HG02885 (cell line): ENCODE data around the gene TAOK3.
"Not testable (repeated sequence)": the region's sequence is repeated elsewhere in the genome, so short reads cannot be mapped to it uniquely, and the experiment has no call there.

ENCODE experiments used
- ATAC-seq: cut with Tn5 transposase; IDR thresholded peaks from one replicate; pipeline ENCODE4 v1.9.1; 2021; ENCODE audit warnings: mild to moderate bottlenecking; ENCODE audit not compliant: unreplicated experiment, poor library complexity

TAOK3 gene

DNA sequence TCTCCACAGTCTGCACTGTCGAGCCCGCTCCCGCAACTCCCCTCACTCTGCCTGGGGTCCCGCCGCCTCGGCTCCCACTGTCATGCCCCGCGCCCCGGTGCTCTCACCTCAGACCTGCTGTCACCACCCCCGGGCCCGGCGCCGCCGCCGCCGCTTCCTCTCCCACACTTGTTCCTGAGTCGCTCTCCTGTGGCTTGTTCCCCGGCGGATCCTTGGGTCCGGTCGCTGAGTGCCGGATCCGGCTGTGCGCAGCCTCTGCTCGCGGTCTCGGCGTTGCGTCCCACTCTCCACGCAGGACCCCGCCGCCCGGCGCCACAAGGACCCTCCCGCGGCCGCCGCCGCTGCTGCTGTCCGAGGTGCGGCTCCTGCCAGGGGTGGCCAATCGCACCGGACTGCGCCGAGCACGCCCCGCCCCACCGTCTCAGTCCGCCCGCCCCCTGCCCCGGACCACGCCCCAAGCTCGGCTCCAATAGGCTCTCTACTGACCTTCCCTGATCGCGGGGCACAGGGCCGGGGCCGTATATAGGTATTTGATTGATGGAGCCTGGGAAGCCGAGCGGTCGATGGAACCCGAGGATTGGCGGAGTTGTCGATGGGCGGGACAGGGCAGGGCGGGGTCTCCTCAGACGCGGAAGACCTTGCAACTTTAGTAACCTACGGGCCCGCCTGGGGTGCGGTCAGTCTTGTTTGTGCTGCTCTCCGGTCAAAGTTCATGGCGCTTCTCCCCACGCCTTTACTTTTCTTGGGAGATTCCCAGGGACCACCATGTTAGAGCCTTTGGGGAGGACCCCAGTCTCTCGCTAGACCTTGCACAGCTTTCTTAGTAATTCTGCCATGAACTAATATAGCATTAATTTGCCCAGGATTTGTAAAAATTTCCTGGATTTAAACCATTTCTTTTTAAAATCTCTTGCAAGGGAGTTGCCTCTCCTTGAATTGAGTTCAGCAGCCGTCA, at the start of gene TAOK3:
TAOK3 (minus strand) TSS at position 367 of the 955 bp plus-strand sequence. CDS start 117,340 bp downstream, outside the sequence.
- ATAC-seq: peak; percentile 85

DNA sequence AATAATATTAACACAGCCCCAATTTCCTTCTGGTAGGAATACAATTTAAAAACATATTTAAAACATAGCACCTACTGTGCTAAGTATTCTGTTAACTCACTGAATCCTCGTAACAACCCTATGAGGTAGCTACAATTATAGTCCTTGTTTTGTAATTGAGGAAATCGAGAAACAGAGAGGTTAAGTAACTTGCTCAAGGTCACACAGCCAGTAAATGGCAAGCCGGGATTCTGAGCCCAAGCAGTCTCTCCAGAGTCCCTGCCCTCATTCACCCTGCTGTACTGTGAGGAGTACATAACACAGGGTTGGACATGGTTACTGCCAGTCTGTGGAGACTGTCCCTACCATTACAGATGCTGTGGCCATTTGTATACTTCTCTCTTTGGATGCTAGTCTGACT, 48.0 kb upstream of the TAOK3 start:
- no peak for ATAC-seq

DNA sequence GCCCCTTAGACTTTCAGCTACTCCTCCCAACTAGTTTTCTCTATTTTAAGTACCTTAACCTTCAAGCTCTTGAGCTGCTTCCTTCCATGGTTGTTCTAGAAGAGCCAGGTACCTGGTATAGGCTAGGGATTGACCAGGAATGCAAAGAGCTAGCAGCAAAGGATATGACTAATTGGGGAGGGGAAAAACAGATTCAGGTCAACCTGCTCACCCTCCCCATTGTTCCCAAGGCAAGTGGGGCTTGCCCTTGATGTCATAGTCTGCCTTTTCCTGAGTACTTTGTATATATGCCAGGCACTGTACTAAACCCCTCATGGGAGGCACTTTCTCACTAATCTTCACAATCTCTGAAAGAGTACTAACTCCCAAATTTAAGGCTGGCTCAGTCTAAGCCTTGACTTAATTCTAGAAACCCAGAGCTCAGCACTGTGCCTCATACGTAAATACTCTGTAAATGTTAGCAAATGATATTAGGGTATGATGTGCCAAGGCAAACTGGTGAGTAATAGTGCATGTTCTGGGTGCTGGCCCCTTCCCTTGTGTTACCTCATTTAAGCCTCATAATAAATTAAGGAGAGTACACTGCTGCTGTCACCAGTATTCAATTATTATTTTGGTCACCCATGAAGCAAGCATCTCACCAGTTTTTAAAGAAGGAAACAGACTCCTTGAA, 45.8 kb upstream of the TAOK3 start:
- no peak for ATAC-seq

DNA sequence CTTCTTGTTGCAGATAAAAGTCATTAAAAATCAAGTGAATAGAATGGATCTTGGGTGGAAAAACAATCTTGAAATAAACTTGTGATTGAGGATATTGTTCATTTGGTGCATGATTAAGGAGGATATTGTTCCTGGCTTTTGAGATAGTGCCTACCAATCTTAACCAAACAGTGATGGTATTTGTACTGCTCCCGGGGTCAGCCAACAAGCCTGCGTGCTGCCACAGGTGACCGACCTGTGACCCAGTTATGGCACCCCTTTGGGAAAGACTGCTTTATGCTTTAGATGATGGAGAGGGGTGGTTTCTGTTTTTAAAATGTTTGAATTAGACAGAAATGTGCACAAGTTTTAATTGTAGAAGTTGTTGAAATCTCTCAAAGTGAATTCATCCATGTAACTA, 45.2 kb upstream of the TAOK3 start:
- no peak for ATAC-seq

DNA sequence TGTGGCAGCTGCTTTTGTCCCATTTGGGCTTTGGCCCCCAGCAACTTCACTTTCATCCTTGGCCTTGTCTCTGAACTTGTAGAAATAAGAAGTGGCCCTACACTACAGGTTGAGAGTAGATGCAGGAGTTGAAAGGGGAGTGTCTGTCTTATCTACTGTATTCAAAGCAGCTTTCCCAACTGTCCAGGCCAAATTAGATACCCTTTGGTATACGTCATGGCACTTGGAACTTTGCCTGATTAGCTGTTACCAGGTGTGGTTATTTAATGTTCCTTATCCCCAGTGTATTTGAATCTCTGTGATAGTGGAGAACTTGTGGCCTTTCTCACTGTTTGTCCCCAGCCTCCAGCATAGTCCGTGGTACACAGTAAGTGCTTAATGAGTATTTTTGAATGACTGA, 37.1 kb upstream of the TAOK3 start:
- ATAC-seq: no peak

DNA sequence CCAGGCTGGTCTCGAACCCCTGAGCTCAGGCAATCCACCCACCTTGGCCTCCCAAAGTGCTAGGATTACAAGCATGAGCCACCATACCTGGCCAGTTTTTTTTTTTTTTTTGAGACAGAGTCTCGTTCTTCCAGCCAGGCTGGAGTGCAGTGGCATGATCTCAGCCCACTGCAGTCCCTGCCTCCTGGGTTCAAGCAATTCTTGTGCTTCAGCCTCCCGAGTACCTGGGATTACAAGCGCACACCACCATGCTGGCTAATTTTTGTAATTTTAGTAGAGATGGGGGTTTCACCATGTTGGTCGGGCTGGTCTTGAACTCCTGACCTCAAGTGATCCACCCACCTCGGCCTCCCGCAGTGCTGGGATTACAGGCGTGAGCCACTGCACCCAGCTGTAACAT, 35.5 kb upstream of the TAOK3 start:
- ATAC-seq: not testable (repeated sequence)

DNA sequence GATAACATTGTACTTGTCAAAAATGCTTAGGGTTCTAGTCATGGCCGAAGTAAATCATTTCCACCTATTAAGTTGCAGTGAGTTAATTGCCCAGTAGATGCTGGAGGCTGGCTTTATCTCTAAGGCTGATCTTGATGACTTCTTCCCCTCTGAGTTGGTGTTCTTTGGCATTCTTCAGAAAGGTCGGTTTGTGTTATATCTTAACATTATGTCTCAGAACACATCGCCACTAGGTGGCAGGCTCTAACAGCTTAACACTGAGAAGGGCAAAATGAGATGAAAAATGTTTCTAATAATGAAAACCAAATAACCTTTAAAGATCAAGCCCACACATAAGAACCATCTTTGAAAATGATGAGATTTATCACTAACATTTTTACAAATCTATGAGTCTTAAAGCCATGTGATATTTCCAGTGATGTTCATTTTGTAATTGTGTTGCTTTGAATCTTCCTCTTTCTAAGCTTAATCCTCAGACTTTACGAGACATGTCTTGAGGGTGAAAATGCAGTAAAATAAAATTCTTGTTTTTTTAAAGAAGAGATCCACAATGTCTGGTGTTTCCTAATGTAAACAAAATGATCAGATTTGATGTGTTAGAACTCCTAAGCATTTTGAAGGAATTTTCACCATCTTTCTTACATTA, 32.3 kb upstream of the TAOK3 start:
- no peak for ATAC-seq

DNA sequence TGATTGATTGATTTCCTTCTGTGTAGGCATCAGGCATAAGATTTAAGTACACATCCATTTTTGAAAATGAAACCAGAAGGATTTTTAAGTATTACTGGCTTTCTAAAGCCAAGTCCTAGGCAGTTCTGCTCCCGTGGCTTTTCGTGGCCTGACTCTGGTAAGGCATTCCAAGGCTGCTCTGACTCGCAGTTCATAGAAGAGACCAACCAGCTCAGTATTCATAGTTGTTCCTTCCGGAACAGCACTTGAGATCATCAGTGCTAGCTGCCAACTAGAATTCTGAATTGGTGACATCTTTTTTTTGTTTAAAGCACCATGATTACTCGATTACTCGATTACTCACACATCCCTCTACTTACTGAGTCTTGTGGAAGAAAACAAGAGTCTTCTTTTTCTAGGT, 29.5 kb upstream of the TAOK3 start:
- no peak for ATAC-seq

DNA sequence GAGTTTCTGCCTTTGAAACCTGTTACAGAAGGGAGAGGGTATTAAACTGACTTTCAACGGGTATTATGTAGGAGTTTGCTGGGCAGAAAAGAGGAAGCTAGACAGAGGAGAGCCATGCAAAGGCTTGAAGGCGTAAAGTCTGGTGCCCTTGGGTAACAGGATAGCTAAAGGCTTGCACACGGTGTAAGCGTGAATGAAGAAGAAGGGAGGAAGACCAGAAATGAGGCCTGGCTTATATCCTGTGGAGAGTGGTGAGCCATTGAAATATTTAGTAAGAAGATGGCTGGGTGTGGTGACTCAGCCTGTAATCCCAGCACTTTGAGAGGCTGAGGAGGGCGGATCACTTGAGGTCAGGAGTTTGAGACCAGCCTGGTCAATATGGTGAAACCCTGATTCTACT, 26.2 kb upstream of the TAOK3 start:
- no peak for ATAC-seq

DNA sequence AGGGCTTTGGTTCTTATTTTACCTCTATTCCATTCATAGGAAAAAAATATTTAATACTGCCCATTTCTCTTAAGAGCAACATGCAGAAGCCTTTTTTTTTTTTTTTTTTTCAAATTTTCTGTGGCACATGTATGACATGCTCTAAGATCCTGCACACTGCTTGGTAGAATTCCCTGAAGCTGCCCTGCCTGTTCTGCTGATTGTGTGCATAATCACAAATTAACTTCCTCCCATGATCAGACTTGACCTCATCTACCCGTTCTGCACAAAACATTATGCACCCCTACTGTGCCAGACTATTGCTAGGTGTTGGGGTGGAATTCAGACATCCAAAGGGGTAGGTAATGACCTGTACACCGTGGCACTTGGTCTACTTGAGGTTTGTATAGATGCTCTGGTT, 25.8 kb upstream of the TAOK3 start:
- no peak for ATAC-seq

DNA sequence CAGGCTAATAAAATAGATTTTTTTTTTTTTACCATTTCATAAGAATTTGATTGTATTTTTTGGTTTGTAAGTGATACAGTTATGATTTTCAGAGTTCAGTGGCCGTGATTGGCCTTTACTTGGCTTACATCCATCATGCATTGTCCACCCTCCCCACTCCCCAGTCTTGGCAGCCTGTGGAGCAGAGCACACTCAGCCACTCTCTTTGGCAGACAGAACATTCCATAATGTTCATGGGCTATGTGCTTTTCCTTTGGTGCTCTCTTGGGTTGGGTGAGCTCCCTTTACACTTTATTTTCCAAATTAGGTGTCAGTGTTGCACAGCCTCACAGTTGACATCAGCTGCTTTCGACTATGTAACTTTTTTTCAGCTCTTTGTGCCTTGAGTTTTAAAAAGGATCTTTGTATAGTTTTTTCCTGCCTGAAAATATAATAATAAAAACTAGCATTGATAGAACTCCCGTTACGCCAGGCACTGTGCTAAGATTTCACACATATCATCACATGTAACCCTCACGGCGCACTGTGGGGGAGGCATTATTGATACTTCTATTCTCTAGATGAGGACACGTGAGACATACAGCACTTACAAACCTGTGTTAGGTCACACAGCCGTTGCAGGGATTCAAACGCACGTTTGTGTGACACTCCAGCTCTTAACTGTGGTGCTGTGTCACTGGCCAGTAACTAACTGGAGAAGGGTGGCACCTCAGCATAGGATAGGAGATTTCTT, 25.2 kb upstream of the TAOK3 start:
- ATAC-seq: no peak

DNA sequence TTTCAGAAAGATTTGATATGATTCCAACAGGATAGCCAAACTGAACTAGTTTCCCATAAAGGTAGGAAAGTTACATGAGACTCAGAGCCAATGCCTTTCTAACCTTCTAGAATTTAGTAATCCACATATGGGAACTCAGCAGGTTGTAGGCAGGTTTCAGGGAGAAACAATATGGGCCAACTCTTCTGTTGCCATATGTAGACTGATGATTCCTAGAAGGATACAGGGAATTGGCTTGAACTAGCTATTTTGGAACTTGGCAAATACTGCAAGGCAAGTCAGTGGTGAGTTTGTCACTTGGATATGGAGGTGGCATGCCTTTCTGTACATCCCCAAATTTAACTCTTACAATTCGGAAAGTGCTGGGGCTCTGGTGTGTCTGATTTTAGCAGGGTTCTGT, 19.1 kb upstream of the TAOK3 start:
- ATAC-seq: no peak

DNA sequence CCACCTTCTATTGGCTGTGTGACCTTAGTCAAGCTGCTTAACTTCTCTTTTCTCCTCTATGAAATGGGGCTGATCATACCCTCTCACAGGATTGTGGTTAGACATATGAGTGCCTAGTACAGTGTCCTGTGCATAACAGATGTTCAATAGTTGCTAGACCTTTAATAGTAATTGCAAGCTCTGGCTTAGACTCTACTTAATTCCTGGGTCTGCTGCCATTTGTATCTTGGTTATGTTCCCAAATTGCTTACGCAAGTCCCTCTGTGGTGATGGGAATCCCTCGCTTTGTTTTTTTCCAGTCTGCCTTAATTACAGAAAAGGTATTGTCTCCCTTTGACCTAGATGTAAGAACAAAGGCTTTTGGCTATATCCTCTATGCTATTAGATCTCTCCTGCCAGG, 18.7 kb upstream of the TAOK3 start:
- ATAC-seq: no peak

DNA sequence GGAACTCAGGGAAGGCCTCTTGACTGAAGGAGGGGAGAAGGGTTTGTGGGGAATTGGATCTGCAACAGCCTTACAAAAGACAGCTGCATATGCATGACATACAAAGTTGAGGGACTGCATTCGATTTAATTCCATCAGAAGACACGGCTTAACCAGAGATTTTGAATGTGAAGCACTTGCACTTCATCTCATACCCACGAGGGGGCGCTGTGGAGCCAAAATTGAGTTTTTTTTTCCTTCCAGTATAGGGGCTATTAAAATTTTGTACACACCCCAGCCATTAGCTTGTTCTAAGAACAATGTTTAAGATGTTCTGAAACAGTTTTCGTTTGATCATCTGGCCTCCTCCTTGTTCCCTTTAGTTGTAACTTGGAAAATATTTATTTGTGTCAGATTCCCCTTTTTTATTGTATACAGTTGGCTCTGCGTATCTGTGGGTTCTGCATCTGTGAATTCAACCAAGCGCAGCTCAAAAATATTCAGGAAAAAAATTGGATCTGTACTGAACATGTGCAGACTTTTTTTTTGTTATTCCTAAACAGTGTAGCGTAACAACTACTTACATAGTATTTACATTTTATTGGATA, 5.3 kb upstream of the TAOK3 start:
- ATAC-seq: no peak

DNA sequence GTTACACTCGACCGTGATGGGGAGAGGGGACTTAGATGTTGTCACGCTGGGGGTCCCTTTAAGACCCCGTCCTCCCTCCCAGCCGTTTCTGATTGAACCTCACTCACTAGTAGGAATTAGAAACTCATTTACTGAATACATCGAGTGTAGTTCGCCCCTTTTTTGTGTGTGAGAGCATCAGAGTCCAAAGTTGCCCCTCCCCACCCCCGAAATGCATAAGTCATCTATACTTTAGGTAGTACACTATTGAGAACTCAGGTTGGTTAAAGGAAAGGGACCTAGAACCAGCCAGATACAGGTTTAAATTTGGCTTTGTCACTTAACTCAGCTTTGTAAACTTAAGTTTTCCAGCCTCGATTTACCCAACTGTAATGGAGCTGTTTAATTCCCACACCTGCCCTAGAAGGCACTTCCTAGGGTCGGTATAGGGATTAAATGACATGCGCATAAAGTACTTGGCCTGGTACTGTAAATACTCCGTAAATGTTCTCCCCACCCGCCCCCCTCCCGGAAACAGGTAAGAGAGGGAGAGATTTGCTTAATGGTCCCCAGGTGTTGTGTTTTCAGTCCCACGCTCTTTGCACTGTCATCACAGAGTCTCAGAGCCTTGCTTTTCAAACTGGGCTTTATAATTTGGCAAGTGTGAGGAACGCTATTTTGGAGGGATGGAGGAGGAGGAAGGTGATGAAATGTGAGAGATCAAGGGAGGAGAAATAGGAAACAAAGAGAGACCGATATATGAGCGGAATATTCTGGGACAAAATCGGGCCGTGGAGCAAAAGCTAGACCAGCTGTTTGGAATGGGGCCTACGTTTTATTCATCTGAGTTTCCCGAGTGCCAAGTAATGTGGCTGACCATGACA, 4.5 kb upstream of the TAOK3 start:
- no peak for ATAC-seq

DNA sequence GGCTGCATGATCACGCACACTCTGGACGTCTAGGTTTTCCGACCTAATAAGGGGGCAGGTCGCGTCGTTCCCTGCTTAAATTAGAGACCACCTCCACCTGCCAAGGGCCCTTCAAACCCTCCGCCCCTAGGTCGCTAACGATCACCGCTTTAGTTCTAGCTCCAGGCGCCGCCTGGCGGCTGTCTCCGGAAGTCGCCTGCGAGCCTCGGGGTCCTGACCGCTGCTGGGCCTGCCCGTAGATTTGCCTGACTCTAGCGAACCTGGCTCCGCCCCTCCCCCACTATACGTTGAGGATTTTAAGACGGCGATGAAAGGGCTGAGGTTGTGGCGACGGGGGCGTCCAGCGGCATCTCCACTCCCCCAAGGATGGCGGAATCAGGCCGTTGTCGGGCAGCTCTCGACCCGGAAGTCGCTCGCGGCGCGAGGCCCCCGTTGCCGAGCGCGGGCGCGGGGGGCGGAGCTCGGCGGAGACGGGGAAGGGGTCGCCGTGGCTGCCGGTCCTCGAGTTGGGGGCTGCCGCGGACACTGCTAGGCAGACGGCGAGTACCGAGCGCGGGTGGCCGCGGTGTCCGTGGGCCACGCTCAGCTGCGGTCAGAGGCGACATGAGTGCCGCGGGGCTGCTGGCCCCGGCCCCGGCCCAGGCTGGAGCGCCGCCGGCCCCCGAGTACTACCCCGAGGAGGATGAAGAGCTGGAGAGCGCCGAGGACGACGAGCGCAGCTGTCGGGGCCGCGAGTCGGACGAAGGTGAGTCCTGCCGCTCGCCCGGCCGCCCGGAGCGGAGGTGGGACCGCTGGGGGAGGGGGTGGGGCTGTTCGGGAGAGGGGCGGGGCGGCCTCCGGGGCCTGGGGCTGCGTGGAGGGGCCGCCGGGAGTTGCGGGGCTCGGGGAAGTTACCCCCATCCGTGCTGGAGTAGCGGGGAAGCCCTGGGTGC, 3.6 kb upstream of the TAOK3 start, which contains the start of gene SUDS3:
SUDS3 (plus strand) TSS at position 467 of the 932 bp plus-strand sequence; CDS start at position 604, 137 bp downstream.
- peak; percentile 30 for ATAC-seq

DNA sequence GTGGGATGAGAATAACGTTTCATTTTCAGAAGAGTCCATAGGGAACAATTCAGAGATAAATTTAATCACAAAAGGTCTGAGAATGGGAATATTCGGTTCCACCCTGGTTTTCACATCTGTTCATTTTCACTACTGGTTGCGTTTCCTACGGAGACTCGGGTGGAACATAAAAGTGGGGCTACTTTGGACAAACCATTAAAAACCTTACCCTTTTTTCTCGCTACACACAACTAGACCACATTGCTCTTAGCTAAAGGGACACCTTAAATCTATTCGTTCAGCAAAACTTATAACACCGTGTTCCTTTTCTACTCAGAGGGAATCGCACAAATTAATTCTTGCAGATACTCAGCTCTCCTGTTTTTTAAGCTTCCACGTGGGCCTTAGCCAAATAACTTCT, 2.6 kb upstream of the TAOK3 start:
- no peak for ATAC-seq

DNA sequence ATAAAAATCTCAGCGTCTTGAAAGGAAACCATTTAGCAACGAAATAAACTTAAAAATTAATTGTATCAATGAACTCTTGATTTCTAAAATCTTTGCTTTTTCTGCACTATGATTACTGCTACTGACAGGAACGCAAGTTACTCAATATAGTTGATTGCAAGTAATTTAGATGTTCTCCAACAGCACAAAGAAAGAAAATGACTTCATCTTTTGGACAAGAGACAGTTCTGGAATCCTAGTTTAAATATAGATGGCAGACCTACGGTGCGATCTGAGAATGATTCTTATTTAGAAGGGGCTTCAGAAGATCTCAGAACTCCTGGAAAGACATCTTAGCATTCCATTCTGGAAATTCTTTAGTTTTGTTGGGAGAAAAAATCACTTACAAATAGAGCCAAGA, 2.2 kb upstream of the TAOK3 start:
- no peak for ATAC-seq
